GM12892 (cell line): ENCODE data around the gene TUT1.

ENCODE experiments used
- POLR2A ChIP-seq: IDR thresholded peaks from 2 replicates; pipeline ENCODE4 v1.6.1; 2011; ENCODE audit warnings: low read depth, low read length, control low read depth
- POLR2AphosphoS5 ChIP-seq: IDR thresholded peaks from 2 replicates; pipeline ENCODE4 v1.6.1; 2011; ENCODE audit warnings: low read depth, low read length, control low read depth
- TAF1 ChIP-seq: IDR thresholded peaks from 2 replicates; pipeline ENCODE4 v1.6.1; 2011; ENCODE audit warnings: low read depth, mild to moderate bottlenecking, control low read depth, low read length, borderline replicate concordance

DNA sequence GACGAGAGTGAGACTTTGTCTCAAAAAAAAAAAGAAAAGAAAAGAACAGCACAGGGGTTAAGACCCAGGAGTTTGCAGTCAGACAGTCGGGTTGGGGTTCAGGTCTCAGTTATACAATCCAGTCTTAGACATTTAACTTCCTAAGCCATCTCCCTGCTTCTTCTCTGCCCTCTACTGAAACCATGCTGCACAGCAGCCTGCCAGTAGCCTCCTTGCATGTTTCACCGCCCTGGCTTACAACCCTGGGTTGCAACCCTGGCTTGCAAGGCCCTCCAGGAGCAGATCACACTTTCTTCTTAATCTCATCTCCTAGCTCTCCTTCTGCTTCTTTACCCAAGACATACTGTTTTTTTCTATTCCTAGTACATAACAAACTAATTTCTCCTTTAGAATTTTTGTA, 36.4 kb upstream of the TUT1 start:
- TF ChIP-seq TAF1 (no peak), POLR2A (no peak), POLR2AphosphoS5 (no peak)
